Kidney tubule cell (primary cell): ENCODE results near the gene GAB2.
"Not testable (repeated sequence)": the region's sequence is repeated elsewhere in the genome, so short reads cannot be mapped to it uniquely, and the experiment has no call there.

Experiments
- DNase-seq: peaks from one replicate; pipeline ENCODE4 v3.0.0-alpha.2; 2018; ENCODE audit warnings: low spot score

The GAB2 gene

DNA sequence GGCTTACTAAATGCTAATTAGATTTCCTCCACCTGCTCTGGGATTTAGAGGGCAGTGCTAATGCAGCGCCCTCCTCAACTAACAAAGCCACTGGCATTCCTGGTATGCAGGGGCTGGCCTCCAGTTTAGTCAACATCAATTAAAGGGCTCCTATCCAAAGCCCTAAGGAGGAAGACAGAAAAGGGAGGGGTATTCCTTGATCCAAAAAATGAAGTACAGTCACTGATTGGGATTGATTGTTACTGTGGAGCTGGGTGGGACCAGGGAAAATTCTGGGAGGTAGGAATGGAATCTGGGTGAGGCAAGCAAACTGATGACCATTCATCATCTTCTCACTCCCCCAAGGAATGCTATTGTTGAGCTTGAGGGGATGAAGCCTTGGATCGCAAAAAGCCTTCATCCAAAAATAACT, 52.2 kb downstream of the GAB2 start:
- peak; percentile 79 for DNase-seq

DNA sequence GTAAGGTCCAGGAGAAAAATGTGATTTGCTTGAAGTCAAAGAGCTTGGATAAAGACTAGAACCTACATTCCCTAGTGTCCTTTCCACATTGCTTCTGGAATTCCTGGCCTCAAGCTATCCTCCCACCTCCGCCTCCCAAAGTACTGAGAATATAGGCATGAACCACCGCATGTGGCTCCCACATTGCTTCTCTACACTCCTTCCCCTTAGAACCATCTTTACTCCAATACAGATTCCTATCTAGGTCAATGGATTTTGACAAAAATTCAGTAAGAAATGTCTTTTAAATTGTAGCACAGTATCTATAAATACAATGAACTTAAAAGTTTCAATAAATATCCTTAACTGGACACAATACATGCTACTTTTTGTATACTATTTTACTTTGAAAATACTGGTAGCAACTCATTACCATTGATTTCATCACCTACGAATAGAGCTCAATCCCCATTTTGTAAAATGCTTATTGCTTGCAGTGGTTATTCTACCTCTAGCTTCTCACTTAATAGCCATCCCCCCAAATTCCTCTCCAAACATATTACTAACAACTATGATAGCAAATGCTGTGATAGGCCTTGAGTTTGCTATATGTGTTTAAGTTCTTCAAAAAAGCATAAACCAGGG, 53.4 kb downstream of the GAB2 start:
- no peak for DNase-seq

DNA sequence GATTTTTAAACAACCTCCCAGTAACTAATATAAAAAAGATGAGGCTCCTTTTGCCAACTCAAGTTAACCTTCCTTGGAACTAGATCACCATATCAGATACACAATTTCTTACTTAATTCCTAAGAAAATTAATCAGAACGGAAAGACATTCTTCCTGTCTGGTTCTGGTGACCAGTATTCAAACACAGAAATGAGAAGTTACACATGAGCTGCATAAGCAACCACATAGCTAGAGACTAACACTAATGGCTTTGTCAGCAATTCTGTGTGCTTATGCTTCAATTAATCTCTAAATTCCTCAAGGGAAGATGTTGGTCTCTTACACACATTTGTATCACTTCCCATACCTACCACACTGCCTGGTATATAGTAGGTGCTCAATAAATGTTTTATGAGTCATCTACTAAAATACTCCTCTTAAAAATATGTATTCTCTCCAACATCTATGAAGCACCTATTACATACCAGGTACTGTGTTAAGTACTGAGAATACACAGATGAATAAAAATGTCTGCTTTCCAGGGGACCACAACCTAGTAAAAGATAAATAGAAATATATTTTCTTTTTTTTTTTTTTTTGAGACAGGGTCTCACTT, 54.5 kb downstream of the GAB2 start:
- no peak for DNase-seq

DNA sequence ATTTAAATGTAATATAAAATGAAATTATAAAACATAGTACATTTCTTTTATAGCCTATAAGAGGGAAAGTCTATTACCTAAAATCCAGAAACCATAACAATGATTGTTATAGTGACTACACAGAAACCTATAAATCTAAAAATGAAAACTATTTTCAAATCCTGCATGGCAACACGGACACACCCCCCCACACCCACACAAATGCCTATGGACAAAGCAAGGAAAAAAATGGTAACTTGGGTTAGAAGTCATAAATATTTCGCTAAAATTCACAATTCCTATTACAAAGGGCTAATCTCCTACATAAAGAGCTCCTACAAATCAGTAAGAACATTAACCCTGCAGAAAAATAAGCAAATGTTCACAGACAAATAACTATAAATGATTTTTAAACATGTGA, 56.4 kb downstream of the GAB2 start:
- DNase-seq: no peak

- no peak for DNase-seq
Measured at GRCh38 chr11:78359921-78360320, 57.7 kb downstream of the GAB2 start.

GRCh38 chr11:78357924-78358323, 59.7 kb downstream of the GAB2 start:
- not testable (repeated sequence) for DNase-seq

GRCh38 chr11:78357425-78357824, 60.2 kb downstream of the GAB2 start:
- not testable (repeated sequence) for DNase-seq

DNA sequence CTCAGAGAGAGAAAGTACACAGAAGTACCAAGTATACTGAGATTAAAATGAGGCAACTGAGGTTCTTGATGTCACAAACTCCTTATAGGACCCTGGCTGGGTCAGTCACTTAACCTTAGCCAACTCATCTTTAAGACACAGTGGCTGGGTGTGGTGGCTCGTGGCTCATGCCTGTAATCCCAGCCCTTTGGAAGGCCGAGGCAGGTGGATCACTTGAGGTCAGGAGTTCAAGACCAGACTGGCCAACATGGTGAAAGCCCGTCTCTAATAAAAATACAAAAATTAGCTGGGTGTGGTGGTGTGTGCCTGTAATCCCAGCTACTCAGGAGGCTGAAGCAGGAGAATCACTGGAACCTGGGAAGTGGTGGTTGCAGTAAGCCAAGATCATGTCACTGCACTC, 61.9 kb downstream of the GAB2 start:
- DNase-seq: not testable (repeated sequence)

- DNase-seq: no peak
Measured at GRCh38 chr11:78355309-78355705, 62.3 kb downstream of the GAB2 start.

DNA sequence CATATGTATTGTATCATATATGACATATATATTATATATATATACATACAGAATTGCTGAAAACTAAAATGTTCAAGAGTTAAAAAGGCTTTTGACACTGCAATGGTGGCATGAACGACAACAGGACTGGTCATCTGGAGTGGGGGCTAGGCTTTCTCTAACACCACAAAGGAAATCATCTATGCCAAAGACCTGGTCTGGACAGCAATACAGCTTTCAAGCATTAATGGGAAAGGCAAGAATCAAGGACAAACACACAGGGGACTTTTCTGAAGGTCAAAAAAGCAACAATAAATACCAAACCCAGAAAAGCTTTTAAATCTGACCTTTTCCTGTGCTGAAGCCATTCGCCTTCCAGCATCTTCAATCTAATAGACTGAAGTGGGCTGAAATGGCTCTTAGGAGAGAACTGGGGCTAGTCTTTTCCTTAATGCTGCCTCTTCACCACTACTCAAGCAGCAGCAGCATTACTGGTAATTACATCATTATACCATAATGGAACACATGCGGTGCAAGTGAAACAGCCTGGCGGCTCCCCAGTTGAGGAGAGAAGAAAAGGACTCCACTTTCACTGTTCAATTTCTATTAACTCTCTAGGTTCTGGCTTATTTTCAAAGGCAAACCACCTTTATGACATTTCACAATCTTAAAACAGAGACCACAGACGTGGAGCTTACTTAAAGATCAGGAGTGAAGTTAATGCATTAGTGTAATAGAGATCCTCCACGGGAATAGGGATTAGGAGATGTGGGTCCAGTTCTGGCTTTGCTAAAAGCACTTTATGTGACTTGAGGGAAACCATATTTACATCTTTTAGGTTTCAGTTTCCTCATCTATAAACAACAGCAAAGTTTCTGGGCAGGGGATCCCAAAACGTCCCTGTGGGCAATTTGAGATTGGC, 63.0 kb downstream of the GAB2 start:
- DNase-seq: no peak

- no peak for DNase-seq
Measured at GRCh38 chr11:78351979-78352841, 65.4 kb downstream of the GAB2 start.

- no peak for DNase-seq
Measured at GRCh38 chr11:78351193-78351592, 66.4 kb downstream of the GAB2 start.

DNA sequence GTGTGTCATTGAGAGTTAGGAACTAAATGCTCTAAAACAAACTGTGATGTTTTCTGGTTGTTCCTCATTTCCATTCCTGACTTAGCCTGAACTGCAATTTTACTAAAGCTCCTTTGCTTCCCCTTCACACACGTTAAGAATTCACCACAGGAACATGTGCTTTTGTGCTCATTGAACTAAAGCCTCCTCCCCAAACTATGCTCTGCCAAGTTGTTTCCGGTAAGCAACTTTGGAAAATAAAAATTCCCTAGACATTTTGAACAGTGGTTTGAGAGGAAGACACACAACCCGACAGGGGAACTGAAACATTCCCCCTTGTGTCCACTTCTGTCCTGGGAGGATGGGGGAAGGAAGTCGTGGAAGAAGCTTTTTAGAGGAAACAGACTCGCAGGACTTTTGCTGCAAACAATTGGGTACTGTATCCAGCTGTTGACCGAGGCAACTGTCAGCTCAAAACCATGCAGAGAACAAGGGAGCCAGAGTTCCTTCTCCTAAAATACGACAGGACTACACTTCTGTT, 66.9 kb downstream of the GAB2 start:
- peak; percentile 42 for DNase-seq

- DNase-seq: peak; percentile 10
Measured at GRCh38 chr11:78350091-78350645, 67.5 kb downstream of the GAB2 start.

- DNase-seq: no peak
Measured at GRCh38 chr11:78349624-78350023, 68.0 kb downstream of the GAB2 start.

GRCh38 chr11:78349114-78349513, 68.5 kb downstream of the GAB2 start:
- DNase-seq: no peak

- no peak for DNase-seq
Measured at GRCh38 chr11:78347956-78348355, 69.7 kb downstream of the GAB2 start.

- no peak for DNase-seq
Measured at GRCh38 chr11:78346799-78347198, 70.8 kb downstream of the GAB2 start.

- no peak for DNase-seq
Measured at GRCh38 chr11:78345450-78345849, 72.2 kb downstream of the GAB2 start.

DNA sequence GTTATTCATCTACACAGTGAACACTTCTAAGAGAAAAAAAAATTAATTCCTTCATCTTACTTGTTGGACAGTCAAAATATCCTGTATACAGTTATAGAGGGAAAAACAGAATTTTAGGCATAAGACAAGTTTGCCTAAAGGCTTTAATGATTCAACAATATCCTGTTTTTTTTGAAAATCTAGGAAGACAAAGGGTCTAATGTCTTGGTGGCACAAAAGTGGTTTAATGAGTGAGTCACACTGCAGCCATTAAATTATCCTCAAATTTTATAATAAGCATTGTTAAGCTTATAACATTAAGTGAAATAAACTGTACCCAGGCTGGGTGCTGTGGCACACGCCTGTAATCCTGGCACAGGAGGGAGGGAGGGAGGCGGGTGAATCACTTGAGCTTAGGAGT, 72.9 kb downstream of the GAB2 start:
- no peak for DNase-seq

- DNase-seq: no peak
Measured at GRCh38 chr11:78344094-78344493, 73.5 kb downstream of the GAB2 start.

GRCh38 chr11:78343303-78343702, 74.3 kb downstream of the GAB2 start:
- DNase-seq: no peak
